Skeletal muscle satellite cell (primary cell): Measurements from ENCODE around the gene HS1BP3.

ENCODE experiments used
- H3K27me3 ChIP-seq: 2 replicates; pipeline ENCODE4 v1.7.0; 2013; ENCODE audit warnings: low read length; ENCODE audit not compliant: control insufficient read depth, insufficient read depth
- H3K36me3 ChIP-seq: 2 replicates; pipeline ENCODE4 v1.7.0; 2013; ENCODE audit warnings: mild to moderate bottlenecking, control low read depth, low read length; ENCODE audit not compliant: insufficient read depth
- H3K4me1 ChIP-seq: 2 replicates; pipeline ENCODE4 v1.7.0; 2013; ENCODE audit warnings: low read length; ENCODE audit not compliant: control insufficient read depth, insufficient read depth
- H3K4me2 ChIP-seq: 2 replicates; pipeline ENCODE4 v1.7.0; 2013; ENCODE audit warnings: mild to moderate bottlenecking, low read length
- H3K4me3 ChIP-seq: 2 replicates; pipeline ENCODE4 v1.7.0; 2013; ENCODE audit warnings: low read length
- H3K9ac ChIP-seq: 2 replicates; pipeline ENCODE4 v1.7.0; 2013; ENCODE audit warnings: mild to moderate bottlenecking, low read depth, low read length, moderate library complexity
- H3K9me3 ChIP-seq: replicated peaks from 2 replicates; pipeline ENCODE4 v1.7.0; 2013; ENCODE audit warnings: mild to moderate bottlenecking, control low read depth, low read length

The HS1BP3 gene

DNA sequence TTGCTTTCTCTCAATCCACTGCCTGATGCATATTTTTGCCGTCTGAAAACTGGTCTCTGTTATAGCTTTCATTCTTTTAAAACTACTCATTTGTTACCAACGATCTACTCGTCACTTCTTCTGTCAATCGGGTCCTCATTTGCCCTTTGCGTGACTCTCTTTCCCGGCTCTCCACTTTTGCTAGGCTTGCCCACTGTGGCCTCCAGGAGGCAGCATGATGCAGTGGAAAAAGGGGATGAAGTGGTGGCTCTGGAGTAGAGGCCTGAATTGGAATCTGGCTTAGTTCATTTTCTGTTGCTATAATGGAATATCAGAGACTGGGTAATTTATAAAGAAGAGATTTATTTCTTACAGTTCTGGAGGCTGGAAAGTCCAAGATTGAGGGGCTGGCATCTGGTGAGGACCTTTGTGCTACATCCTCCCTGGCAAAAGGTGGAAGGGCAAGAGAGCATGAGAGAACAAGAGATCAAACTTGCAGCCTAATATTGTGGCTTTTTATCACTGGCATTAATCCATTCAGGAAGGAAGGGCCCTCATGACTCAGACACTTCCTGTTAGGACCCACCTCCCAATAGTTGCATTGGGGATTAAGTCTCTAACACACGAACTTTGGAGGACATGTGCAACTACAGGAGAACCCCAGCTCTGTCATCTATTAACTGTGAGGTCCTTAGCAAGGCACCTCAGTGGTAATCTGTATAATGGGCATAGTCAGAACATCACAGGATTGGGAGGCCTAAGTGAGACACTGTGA lies 31.4 kb upstream of the HS1BP3 start:
- no peaks in the 10 kb centered on the region for H3K9me3 ChIP-seq
- no peak overlapping the region for H3K4me2 ChIP-seq
- H3K27me3 ChIP-seq: no peaks in the 10 kb centered on the region
- no peak overlapping the region for H3K9ac ChIP-seq
- no peaks in the 10 kb centered on the region for H3K36me3 ChIP-seq
- H3K4me1 ChIP-seq: no peaks in the 10 kb centered on the region
- H3K4me3 ChIP-seq: no peak overlapping the region

DNA sequence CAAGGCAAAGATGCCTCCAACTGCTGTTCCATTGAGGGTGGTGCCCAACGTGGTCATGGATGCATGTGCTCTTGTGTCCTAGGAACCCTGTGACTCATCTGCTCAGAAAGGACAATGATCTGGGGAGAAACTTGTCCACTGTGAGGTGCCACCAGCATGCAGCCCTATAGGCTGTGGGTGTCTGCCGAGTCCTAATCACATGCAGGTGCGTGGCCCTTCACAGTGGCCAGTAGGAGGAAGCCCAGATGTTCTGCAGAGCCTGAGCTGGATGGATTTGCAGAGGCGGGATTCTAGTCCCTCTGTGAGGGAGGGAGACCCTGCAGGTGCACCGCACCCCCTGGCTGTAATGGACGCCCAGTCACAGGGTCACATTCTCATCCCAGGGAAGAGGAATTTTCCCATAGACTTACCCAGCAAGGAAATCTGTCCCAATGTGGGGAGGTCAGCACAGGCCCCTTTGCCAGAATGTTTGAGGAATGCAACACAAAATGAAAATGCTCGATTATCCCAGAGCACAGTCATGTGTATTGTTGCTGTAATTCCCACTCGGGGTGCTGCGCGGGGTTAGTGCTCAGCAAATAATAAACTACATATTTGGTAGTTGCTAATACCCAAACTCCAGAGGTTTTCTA lies 30.0 kb upstream of the HS1BP3 start:
- Histone ChIP-seq H3K27me3 (no peaks in the 10 kb centered on the region), H3K4me2 (no peak overlapping the region), H3K4me3 (no peak overlapping the region), H3K4me1 (no peaks in the 10 kb centered on the region), H3K36me3 (no peaks in the 10 kb centered on the region), H3K9ac (no peak overlapping the region), H3K9me3 (no peaks in the 10 kb centered on the region)

DNA sequence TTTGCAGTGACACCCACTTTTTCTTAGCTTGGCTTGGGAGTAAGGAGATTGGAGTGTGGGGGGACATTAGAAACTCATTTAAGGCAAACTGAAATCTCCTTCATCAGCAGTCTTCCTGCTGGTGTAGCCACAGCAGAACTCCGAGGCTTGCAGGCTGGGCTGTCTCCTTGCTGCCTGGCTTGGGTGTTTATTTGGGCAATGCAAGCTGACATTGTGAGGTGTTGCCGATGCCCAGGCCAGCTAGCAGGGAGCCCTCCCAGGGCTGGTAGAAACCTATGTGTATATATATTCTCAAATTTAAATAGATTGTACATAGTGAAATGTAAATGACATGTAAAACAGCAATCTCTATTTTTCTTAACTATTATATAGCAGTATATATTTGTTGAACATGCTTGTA lies 27.9 kb upstream of the HS1BP3 start:
- H3K27me3 ChIP-seq: peaks cover 2% of the 10 kb centered on the region
- peaks cover 11% of the 10 kb centered on the region for H3K4me1 ChIP-seq
- no peak overlapping the region for H3K4me3 ChIP-seq
- H3K4me2 ChIP-seq: no peak overlapping the region
- H3K9ac ChIP-seq: no peak overlapping the region
- H3K36me3 ChIP-seq: no peaks in the 10 kb centered on the region
- no peaks in the 10 kb centered on the region for H3K9me3 ChIP-seq

DNA sequence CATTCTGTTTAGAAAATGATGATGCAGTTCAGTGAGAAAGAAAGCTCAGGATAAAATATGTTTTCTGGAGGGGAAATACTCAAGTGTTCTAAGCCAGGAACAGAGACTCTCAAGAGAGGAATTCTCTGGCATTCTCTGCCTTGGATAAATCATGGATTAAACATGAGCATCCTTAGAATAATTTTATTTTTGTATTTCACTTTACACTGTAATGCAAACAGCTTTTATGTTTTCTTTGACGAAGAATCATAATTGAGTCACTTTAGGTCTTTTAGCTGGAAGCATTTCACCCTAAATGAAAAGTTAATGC lies 27.1 kb upstream of the HS1BP3 start:
- H3K9me3 ChIP-seq: no peaks in the 10 kb centered on the region
- H3K4me3 ChIP-seq: no peak overlapping the region
- H3K4me1 ChIP-seq: peaks cover 11% of the 10 kb centered on the region
- H3K27me3 ChIP-seq: peaks cover 9% of the 10 kb centered on the region
- no peak overlapping the region for H3K9ac ChIP-seq
- no peaks in the 10 kb centered on the region for H3K36me3 ChIP-seq
- no peak overlapping the region for H3K4me2 ChIP-seq

DNA sequence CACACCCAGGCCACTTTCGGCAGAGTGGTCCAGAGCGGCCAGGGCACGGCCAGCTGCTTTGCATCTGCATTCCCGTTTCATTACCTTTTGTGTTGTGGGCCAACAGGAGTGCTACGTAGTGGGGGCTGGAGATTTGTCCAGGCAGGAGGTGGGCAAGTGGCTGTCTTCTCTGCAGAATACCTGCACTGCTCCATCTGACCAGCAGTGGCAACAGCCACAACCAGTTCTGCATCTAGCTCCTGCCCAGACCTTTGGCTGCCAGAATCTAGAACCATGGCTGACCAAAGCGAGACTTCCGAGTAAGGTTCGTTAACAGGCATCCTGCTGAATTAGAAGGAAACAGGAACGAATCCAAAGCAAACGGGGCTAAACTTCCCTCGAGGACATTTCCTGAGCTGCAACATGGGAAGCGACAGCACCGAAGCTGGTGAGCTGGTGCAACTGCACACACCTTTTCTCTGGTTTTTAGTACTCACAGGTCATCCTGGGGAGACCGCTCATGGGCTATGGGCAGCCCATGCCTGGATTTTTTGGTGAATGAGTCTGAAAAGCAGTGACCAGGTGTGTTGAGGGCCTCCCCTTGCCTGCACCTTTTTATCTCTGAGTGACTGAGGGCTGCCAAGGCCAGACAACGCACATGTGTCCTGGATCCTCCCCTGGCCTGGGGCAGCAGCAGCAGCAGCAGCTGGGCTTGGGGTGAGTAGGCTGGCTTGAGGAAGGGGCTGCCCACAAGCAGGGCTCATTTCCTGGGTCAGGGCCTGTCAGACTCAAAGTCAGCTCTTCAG lies 26.6 kb upstream of the HS1BP3 start:
- Histone ChIP-seq H3K9ac (no peak overlapping the region), H3K4me2 (no peak overlapping the region), H3K9me3 (no peaks in the 10 kb centered on the region), H3K4me3 (no peak overlapping the region), H3K36me3 (no peaks in the 10 kb centered on the region), H3K27me3 (peaks cover 15% of the 10 kb centered on the region), H3K4me1 (peaks cover 11% of the 10 kb centered on the region)

DNA sequence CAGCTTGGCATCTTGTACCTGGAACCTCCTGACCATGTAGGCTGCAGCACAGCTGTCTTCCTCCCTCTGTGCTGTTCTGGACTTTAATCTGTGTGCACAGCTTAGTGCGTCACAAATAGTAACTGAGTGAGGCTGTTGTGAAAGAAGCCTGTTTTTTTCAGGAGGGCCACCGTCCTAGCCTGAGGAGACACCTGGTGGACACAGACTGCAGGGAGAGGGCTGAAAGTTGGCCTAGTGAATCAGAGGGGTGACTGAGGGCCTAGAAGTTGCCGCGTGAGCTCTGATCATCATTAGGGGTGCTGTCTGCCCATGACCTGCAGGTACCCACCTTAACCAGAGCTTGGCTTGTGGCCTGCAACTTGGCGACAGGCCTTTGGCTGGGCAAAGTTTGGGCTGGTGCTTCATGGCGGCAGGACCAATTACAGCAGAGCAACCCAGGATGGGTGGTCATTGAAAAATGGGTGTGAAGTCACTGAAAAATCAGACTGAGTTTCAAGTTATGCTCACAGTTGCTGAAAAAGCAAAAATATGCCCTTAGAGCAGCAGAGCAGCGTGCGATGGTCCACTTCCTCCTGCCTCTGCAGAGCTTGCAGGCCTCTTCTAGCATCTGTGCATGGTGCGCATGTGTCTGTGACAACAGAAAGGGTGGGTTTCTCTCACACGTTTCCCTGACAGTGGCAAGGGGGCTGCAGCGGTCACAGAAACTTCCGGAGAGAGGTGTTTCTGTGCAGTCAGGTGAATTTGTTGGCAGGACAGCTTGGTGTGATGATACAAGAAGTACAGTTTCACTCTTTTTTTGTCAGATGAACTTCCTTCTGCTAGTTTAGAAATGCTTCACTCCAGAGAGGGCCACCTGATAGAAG lies 25.7 kb upstream of the HS1BP3 start:
- Histone ChIP-seq H3K4me3 (no peak overlapping the region), H3K9me3 (no peaks in the 10 kb centered on the region), H3K4me2 (no peak overlapping the region), H3K9ac (no peak overlapping the region), H3K36me3 (no peaks in the 10 kb centered on the region), H3K27me3 (peaks cover 24% of the 10 kb centered on the region), H3K4me1 (peaks cover 11% of the 10 kb centered on the region)

DNA sequence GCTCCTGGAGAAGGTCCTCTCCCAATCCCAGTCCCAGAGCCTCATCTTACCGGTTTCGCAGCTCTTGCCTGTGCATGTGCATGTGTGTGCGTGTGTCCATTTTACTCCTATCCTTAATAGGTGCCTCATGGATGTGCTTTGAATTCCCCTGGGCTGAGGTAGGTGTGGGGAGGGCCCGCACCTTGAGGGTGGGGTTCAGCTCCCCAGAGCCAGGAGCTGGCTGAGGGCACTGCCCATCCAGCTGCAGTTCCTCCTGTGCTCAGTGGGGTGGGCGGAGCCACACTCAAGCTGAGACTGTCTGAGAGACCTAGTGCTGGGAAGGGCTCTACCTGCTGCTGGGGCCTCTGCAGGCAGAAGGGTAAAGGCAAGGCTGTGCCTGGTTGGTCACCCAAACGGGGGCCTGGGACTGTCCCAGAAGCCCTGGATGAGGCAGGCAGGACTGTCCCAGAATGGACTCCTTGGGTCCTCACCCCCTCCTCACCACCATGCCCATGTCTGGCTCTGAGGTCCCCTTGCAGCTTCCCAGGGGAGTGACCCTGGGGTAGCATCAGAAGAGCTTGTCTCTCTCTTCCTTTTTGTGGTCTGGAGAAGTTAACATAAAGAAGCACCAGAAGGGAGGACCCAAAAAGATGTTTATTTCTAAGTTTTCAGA lies 24.9 kb upstream of the HS1BP3 start:
- Histone ChIP-seq H3K27me3 (peaks cover 31% of the 10 kb centered on the region), H3K4me2 (no peak overlapping the region), H3K9me3 (no peaks in the 10 kb centered on the region), H3K9ac (no peak overlapping the region), H3K4me1 (peaks cover 11% of the 10 kb centered on the region), H3K4me3 (no peak overlapping the region), H3K36me3 (no peaks in the 10 kb centered on the region)

DNA sequence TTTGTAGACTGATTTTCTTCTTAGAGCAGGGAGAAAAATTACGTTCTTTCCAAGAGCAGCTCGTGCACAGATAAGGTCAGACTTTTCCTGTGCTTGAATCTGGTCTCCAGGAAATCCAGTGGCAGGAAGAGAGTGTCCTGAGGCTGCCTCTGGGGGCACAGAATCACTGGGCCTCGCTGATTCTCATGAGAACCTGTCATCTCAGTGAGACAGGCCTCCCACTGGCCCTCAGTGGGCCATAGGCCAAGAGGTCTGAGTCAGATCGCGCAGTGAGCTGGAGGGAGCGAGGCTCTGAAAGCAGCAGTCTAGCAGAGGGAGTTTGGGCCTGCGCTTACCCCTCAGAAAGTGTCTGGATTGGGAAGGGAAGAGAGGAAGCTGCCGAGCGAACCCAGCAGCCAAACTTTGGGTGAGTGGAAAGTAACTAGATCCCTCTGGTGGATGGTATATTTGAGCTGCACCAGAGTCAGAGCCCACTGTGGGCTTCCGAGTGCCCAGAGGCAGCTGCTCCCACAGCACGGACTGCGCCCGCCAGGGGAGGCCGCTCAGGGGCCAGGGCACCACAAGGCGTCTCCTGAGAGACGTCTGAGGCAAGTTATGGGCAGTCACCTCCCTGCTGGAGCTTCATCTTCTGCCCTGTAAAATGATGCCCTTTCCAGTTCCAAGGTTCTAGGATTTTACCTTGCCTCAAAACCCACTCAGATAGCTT lies 24.2 kb upstream of the HS1BP3 start:
- Histone ChIP-seq H3K9me3 (no peaks in the 10 kb centered on the region), H3K9ac (no peak overlapping the region), H3K4me1 (peaks cover 11% of the 10 kb centered on the region), H3K36me3 (no peaks in the 10 kb centered on the region), H3K4me3 (no peak overlapping the region), H3K4me2 (no peak overlapping the region), H3K27me3 (peaks cover 38% of the 10 kb centered on the region)

DNA sequence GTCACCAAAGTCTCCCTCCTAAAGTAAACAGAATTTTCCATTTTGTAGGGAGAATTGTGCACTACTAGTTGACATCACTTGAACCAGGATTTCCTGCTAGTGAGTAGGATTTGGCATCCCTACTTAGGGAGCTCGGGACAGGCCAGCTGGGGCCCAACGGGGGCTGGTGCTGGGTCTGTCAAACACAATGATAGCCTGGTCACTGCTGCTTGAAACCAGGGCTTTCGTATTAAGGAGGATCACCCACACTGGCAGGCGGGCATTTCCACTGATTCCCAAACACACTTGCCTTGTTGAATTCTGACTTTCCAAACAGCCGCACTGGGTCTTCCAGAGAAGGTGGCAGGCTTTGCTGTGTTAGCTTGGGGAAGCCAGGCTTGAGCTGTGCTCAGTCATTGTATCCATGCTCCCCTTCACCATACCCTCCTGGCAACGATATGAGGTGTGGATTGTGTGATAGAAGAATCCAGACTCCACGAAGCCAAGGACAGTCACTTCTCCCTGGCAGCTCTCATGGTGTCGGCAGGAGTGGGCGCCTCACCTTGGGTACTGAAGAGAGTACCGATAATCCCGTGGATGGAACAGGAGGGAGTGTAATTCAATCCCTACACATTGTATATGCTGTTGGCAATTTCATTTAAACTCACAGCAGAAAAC lies 23.5 kb upstream of the HS1BP3 start:
- no peaks in the 10 kb centered on the region for H3K36me3 ChIP-seq
- peaks cover 45% of the 10 kb centered on the region for H3K27me3 ChIP-seq
- peaks cover 11% of the 10 kb centered on the region for H3K4me1 ChIP-seq
- no peak overlapping the region for H3K4me2 ChIP-seq
- H3K9ac ChIP-seq: no peak overlapping the region
- no peaks in the 10 kb centered on the region for H3K9me3 ChIP-seq
- H3K4me3 ChIP-seq: no peak overlapping the region

DNA sequence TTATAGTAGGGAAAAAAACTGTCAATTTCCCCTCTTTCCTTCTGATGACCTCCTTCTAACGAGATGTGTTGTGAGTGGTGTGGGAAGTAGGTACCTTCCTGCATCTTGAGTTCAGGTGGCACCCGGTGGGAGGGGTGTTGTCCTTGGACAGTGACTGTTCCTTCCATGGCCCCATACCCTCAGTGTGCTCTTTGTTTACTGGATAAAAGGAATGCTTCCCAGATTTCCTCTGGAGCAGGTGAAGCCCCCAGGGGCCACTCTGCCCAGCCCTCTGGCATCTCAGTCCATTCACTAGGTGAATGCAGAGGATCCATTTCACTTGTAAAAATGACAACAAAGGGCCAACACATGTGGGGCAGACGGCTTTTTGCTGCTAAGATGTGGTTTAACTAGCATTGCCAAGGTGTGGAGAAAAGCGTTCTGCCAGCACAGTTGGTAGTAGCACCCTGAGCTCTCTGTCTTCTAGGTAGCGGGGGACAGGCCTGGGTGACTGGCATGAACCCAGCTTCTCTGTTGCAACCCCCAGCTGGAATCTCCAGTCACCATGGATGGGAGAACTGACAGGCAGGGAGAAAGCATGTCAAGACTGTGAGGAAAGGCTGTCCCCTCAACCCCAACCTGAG lies 22.9 kb upstream of the HS1BP3 start:
- H3K9ac ChIP-seq: no peak overlapping the region
- peaks cover 11% of the 10 kb centered on the region for H3K4me1 ChIP-seq
- H3K27me3 ChIP-seq: peaks cover 52% of the 10 kb centered on the region
- no peak overlapping the region for H3K4me2 ChIP-seq
- H3K36me3 ChIP-seq: no peaks in the 10 kb centered on the region
- no peaks in the 10 kb centered on the region for H3K9me3 ChIP-seq
- H3K4me3 ChIP-seq: no peak overlapping the region
